Measurements from ENCODE around the gene PSMG3.
"Not testable (repeated sequence)": the region's sequence is repeated elsewhere in the genome, so short reads cannot be mapped to it uniquely, and the experiment has no call there.

Gene PSMG3

GRCh38 chr7:1521456-1521855 is 48.4 kb downstream of the PSMG3 start:
- no peak for DNase-seq
- TF ChIP-seq CTCF (IDR thresholded peaks at IDR 0.05; ENCODE audit: low read depth, low read length): no peak
- Histone ChIP-seq H3K9me3 (peaks cover 6% of the 10 kb centered on the region; the same call in 1 of the 2 replicates), H3K27me3 (peaks cover 37% of the 10 kb centered on the region), H3K4me3 (ENCODE audit: low read depth, low read length) (no peak overlapping the region), H3K36me3 (no peaks in the 10 kb centered on the region), H3K4me1 (no peaks in the 10 kb centered on the region)

- Histone ChIP-seq H3K36me3 (no peaks in the 10 kb centered on the region), H3K9me3 (peaks cover 6% of the 10 kb centered on the region; the same call in 1 of the 2 replicates), H3K4me1 (no peaks in the 10 kb centered on the region), H3K4me3 (ENCODE audit: low read depth, low read length) (no peak overlapping the region), H3K27me3 (peaks cover 32% of the 10 kb centered on the region)
- no peak for TF ChIP-seq CTCF (IDR thresholded peaks at IDR 0.05; ENCODE audit: low read depth, low read length)
- no peak for DNase-seq
Observed at GRCh38 chr7:1520539-1521234, 49.1 kb downstream of the PSMG3 start.

GRCh38 chr7:1519322-1519922 is 50.4 kb downstream of the PSMG3 start:
- not testable (repeated sequence) for H3K36me3 ChIP-seq; DNase-seq; H3K4me1 ChIP-seq; H3K4me3 ChIP-seq (ENCODE audit: low read depth, low read length); H3K9me3 ChIP-seq
- peaks cover 21% of the 10 kb centered on the region for H3K27me3 ChIP-seq

All from BE2C (cell line).